ENCODE data around the gene SCNN1A.
A peak's percentile ranks its signal among the peaks of the same experiment; 100 is the strongest.

SCNN1A gene

GRCh38 chr12:6383572-6384498 lies 8.5 kb upstream of the SCNN1A start, which contains the start of gene LTBR:
Gene LTBR (plus strand): TSS chr12:6384162. CDS start chr12:6384359, 197 bp downstream.
- no peak for DNase-seq

- no peak for DNase-seq
Measured at GRCh38 chr12:6382982-6383381, 7.6 kb upstream of the SCNN1A start.

- DNase-seq, result no peak
Measured at GRCh38 chr12:6382371-6382770, 7.0 kb upstream of the SCNN1A start.

- DNase-seq, result no peak
Measured at GRCh38 chr12:6380141-6381121, 5.1 kb upstream of the SCNN1A start.

GRCh38 chr12:6378709-6379472 lies 3.5 kb upstream of the SCNN1A start:
- no peak for DNase-seq

GRCh38 chr12:6377667-6377994 lies 2.3 kb upstream of the SCNN1A start:
- no peak for DNase-seq

- no peak for DNase-seq
Measured at GRCh38 chr12:6376870-6377666, 1.7 kb upstream of the SCNN1A start.

GRCh38 chr12:6376079-6376869 lies 911 bp upstream of the SCNN1A start:
- no peak for DNase-seq

GRCh38 chr12:6374786-6375160 lies 590 bp downstream of the SCNN1A start:
- DNase-seq, result no peak

GRCh38 chr12:6374028-6374785 lies 1.2 kb downstream of the SCNN1A start:
- DNase-seq, result no peak

GRCh38 chr12:6373022-6373787 lies 2.2 kb downstream of the SCNN1A start:
- DNase-seq, result peak; percentile 90 to 94

- peak; percentile 44 to 75 for DNase-seq
Measured at GRCh38 chr12:6372403-6373003, 2.9 kb downstream of the SCNN1A start.

- DNase-seq, result peak; percentile 58 to 63
Measured at GRCh38 chr12:6370994-6371754, 4.2 kb downstream of the SCNN1A start.

- DNase-seq, result no peak
Measured at GRCh38 chr12:6370576-6370935, 4.8 kb downstream of the SCNN1A start.

- DNase-seq, result no peak
Measured at GRCh38 chr12:6369916-6370575, 5.3 kb downstream of the SCNN1A start.

GRCh38 chr12:6368906-6369525 lies 6.3 kb downstream of the SCNN1A start:
- DNase-seq, result no peak
